Measurements from ENCODE around the gene BAAT. TPM values are rescaled to one million over a fixed set of nuclear protein-coding genes. Genes with fewer than 3 reads are reported as not detected.

The BAAT gene
- total and polyA plus RNA-seq, 2 of the 4 experiments (the other 2 are of a cell fraction): not detected

DNA sequence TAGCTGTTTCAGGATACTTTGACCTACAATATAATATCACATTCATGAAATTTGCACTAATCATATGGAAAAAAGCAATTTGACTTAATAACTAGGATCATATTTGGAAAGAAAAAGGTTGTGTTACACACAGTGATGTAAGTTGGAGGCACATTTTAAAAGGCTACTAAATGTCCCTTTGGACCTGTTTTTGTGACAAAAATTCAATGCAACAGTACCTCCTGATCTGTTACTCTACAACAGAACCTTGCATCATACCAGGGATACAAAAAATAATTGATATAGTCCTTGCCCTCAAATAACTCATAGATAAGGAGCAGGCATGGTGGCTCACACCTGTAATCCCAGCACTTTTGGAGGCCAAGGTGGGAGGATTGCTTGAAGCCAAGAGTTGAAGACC lies 67.1 kb downstream of the BAAT start:
- Histone ChIP-seq H4K8ac (ENCODE audit: low read depth in 2 of 2, low read length in 2 of 2) (no peak overlapping the region), H3K27me3 (ENCODE audit: control insufficient read depth, insufficient read depth, low read length) (no peaks in the 10 kb centered on the region), H3K4me2 (ENCODE audit: low read depth, low read length) (no peak overlapping the region), H3K9me1 (ENCODE audit: insufficient read depth, low read length) (no peaks in the 10 kb centered on the region), H3K4me1 (ENCODE audit: control insufficient read depth, insufficient read depth, low read length) (no peaks in the 10 kb centered on the region), H2BK5ac (ENCODE audit: low read depth, low read length, poor library complexity, severe bottlenecking) (no peak overlapping the region), H4K20me1 (ENCODE audit: insufficient read depth, low read length) (no peaks in the 10 kb centered on the region), H2AK9ac (replicated peaks; ENCODE audit: low read depth, low read length, poor library complexity) (no peak overlapping the region), H3K36me3 (ENCODE audit: control insufficient read depth, insufficient read depth, low read length) (no peaks in the 10 kb centered on the region), H2BK20ac (ENCODE audit: low read depth, low read length) (no peak overlapping the region), H3K4ac (ENCODE audit: low read depth, low read length) (no peak overlapping the region), H3K27ac (ENCODE audit: insufficient read depth, low read length) (no peak overlapping the region), H3K18ac (ENCODE audit: low read depth, low read length) (no peak overlapping the region), H4K5ac (ENCODE audit: low read depth, low read length) (no peak overlapping the region), H2BK15ac (ENCODE audit: low read depth, low read length) (no peak overlapping the region), H3K9me3 (ENCODE audit: control insufficient read depth, insufficient read depth, low read length) (no peaks in the 10 kb centered on the region), H3K56ac (ENCODE audit: extremely low read depth, insufficient read depth, low read length) (no peak overlapping the region), H3K9ac (ENCODE audit: low read depth, low read length) (no peak overlapping the region), H2AFZ (replicated peaks; ENCODE audit: low read length, poor library complexity) (no peak overlapping the region), H2AK5ac (ENCODE audit: low read depth, low read length) (no peak overlapping the region), H3K4me3 (ENCODE audit: insufficient read depth, low read depth, low read length) (no peak overlapping the region), H3K23ac (ENCODE audit: low read depth, low read length) (no peak overlapping the region), H3K14ac (replicated peaks; ENCODE audit: low read depth, low read length) (no peak overlapping the region), H2BK120ac (ENCODE audit: low read depth, low read length) (no peak overlapping the region), H3K79me1 (ENCODE audit: low read depth in 1 of 2, low read length in 2 of 2) (no peaks in the 10 kb centered on the region), H4K91ac (ENCODE audit: insufficient read depth, low read depth, low read length) (no peak overlapping the region)
- ChIA-PET POLR2A (ENCODE audit: unreplicated experiment) (no interaction called here), CTCF (no interaction called here)
- no peak for DNase-seq
- no peak for TF ChIP-seq ELK1 (IDR thresholded peaks at IDR 0.05; ENCODE audit: borderline replicate concordance, low read depth, low read length)
- no peak for TF ChIP-seq BHLHE40 (IDR thresholded peaks at IDR 0.05; ENCODE audit: low read depth, low read length)
- TF ChIP-seq CHD1 (IDR thresholded peaks at IDR 0.05; ENCODE audit: low read depth, low read length): no peak
- TF ChIP-seq MAFK (IDR thresholded peaks at IDR 0.05; ENCODE audit: low read depth, low read length): no peak
- no peak for TF ChIP-seq CEBPB (IDR thresholded peaks at IDR 0.05; ENCODE audit: low read depth, low read length)
- TF ChIP-seq RAD21 (IDR thresholded peaks at IDR 0.05; ENCODE audit: low read length): no peak
- no peak for TF ChIP-seq MAZ (IDR thresholded peaks at IDR 0.05; ENCODE audit: borderline replicate concordance, low read depth, low read length)
- TF ChIP-seq CTCF (conservative IDR thresholded peaks at IDR 0.05; ENCODE audit: low read depth, low read length): no peak
- TF ChIP-seq USF2 (IDR thresholded peaks at IDR 0.05; ENCODE audit: low read depth, low read length): no peak
- no peak for TF ChIP-seq FOS (IDR thresholded peaks at IDR 0.05; ENCODE audit: low read depth, low read length)
- no peak for ATAC-seq (ENCODE audit: low read depth)
- no TSS peak for BruUV-seq (replicated peaks)
- dilution Hi-C loops (cut with HindIII; ENCODE audit: low sequenced_read_pairs, unreplicated experiment) (no loop called here), intact Hi-C loops (cut with micrococcal nuclease) (no loop called here), in situ Hi-C loops (cut with MboI; ENCODE audit: low sequenced_read_pairs) (no loop called here)

Measured in IMR-90 (cell line).